Skeletal muscle cell (primary cell): ENCODE measurements around the gene TRIM9.

ENCODE experiments used
- DNase-seq: peaks from one replicate; pipeline ENCODE4 v3.0.0-alpha.2; 2010; ENCODE audit warnings: low read depth
- H3K4me3 ChIP-seq: 2 replicates; pipeline ENCODE4 v1.5.1; 2011; ENCODE audit warnings: low read depth, mild to moderate bottlenecking, control low read depth, low read length, moderate library complexity

TRIM9 gene

DNA sequence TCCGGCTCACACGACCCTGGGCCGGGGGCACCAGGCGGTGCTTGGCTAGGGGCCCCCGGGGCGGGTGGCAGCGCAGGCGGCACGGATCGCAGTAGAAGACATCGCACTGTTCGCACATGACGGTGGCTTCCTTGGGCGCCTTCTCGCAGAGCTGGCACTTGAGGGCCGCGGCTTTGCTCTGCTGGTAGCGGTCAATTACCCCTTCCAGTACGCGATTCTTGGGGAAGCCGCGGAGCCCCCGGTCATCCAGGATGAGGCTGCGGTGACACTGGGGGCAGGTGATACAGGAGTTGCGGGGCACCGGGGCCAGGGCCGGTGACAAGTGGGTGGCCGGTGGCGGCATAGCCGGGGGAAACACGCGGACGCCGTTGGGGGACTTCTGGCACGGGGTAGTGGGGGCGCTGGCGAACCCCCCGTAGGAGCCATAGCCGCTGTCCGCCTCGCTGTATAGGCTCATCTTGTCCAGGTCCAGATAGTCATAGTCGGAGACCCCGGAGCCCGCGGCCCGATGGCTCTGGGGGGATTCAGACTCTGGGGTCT is 553 bp downstream of the TRIM9 start:
- no peak for DNase-seq
- peak overlapping the region; percentile 61 for H3K4me3 ChIP-seq

DNA sequence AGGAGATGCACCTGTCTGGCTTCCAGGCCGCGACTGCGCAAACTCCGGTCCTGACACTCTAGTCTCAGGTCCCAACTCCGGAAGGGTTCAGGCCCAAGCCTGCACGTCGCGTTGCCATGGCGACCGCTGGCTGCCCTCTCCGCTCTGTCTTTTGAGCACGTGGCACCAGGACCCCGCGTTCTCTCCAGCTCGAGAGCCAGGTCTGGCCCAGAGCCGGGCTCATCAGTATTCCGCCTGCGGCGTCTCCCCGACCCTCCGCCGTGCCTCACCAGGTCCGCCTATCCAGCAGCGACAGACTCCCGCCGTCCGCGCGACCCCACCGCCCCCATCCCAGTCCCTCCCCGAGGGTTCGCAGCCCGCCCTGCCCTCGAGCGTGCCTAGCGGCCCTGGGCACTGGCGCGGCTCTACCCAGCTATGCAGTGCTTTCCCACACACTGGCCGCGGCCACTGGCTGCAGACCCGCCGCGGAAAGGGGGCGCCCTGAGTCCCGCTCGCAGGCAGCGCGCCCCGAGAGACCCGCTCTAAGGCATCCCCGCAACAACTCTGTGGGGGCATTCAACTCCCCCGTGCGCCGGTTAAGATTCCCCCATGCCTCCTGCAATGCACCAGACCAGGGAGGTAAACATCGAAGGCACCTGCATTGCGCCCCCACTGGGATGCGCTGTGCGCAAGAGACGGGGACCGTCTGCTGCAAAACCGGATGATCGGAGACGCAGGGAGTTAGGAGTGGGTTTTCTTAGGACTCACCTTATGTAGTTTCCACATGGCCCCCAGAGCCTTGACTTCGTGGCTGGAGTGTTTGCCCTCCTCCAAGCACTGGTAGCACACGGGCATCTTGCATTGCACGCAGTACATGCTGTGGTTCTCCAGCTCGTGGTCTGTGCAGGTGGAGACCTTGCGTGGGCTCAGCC is 1.3 kb downstream of the TRIM9 start:
- DNase-seq: no peak
- peak overlapping the region; percentile 61 for H3K4me3 ChIP-seq

DNA sequence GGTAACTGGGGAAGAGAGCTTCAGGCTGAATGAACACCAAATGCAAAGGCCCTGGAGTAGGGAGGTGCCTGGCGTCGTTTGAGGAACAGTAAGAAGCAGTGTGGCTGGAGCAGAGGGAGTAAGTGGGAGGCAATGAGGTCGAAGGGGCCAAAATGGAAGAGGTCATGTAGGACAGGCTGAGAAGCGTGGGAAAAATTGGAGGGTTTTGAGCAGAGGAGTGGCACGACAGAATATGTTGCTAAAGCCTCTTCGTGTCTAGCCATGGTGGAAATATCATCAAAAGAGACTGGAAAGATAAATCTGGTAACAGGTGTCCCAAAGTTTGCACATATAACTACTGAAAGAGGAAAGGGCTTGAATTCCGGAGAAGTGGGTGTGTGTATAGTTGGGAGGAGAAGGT is 1.9 kb downstream of the TRIM9 start:
- DNase-seq: no peak
- peak overlapping the region; percentile 61 for H3K4me3 ChIP-seq

DNA sequence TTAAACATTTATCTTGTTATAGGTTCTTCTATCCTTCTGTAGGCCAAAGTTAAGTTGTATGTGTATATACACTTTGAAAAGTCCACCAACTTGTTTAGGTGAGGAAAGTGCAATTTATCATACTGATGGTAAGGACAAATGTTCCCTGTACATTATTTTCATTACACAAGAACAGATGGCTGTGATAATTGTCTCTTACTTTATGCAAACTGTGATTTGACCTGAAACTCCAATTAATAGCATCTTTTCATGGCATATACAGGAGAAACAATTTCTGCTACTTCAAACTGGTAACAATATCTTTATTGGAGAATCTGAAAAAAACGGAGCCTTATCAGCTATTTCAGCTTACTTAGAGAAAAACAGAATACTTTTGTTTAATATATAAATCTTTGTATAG is 5.6 kb downstream of the TRIM9 start:
- DNase-seq: no peak
- no peak overlapping the region for H3K4me3 ChIP-seq

DNA sequence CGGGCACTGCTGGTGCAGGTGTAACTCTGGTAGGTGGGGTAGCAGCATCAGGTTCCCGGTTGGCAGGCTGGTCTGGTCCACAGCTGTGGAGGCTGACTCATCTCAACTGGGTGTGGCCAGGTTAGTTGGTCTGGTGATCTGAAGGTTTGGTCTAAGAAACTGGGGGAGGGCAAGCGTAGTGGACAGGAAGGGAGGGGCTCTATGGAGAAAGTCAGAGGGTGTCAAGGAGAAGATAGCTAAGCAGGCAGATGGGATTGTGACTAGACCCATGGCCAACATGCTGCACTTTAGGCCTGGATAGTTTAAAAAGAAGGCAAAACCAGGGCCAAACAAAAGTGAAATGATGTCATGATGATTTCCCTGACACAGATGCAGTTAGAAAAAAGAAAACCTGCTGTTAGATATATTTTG is 7.9 kb downstream of the TRIM9 start:
- DNase-seq: no peak
- H3K4me3 ChIP-seq: no peak overlapping the region

GRCh38 chr14:51086044-51086443 is 8.9 kb downstream of the TRIM9 start:
- no peak for DNase-seq
- H3K4me3 ChIP-seq: no peak overlapping the region

DNA sequence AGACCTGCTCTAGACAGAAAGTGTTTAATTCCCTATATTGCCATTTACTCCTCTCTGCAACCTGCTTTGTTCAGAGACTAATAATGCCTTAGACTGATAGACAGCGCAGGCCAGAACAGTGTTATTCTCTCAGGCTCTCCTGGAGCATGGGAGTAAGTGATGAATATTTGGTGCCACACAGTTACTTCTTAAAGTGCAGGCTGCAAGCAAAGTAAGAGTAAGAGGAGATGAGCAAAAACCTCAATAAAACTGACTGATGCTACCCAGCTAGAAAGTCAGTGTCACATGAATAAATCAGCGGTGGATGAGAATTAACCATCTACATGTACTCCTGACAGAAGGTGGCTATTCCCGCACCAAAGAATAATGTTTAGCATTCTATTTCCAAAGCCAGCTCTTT is 9.9 kb downstream of the TRIM9 start:
- no peak overlapping the region for H3K4me3 ChIP-seq
- no peak for DNase-seq

DNA sequence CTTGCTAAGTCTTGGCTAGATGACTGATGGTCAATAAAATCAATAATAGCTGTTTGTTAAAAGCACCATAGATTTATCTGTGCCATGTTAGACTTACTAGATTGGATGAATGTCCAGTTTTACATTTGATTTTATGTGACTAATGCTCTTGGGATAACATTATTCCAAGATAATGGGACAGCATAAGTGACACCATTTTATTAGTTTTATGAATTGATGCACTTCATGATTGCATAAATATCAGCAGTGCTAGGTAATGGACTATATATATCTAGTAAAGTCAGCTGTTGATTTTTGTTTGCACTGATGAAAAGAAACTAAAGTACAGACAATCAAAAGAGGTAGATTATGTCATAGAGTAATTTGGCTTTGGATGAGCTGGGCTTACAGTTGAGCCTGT is 10.4 kb downstream of the TRIM9 start:
- no peak for DNase-seq
- H3K4me3 ChIP-seq: no peak overlapping the region

DNA sequence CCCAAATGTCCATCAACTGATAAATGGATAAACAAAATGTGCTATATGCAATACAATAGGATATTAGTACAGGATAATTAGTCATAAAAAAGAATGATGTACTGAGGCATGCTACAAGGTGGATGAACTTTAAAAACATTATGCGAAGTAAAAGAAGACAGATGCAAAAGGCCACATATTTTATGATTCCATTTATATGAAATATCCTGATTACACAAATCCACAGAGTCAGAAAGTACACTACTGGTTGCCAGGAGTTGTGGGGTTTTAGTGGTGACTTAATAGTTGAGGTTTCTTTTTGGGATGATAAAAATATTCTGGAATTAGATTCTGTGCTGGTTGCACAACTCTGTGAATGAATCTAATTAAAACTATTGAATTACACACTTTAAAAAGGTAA is 12.6 kb downstream of the TRIM9 start:
- H3K4me3 ChIP-seq: no peak overlapping the region
- DNase-seq: no peak

GRCh38 chr14:51081712-51082111 is 13.2 kb downstream of the TRIM9 start:
- no peak overlapping the region for H3K4me3 ChIP-seq
- DNase-seq: no peak

- no peak overlapping the region for H3K4me3 ChIP-seq
- no peak for DNase-seq
Measured at GRCh38 chr14:51081209-51081608, 13.7 kb downstream of the TRIM9 start.

- no peak for DNase-seq
- no peak overlapping the region for H3K4me3 ChIP-seq
Measured at GRCh38 chr14:51080645-51081044, 14.3 kb downstream of the TRIM9 start.

DNA sequence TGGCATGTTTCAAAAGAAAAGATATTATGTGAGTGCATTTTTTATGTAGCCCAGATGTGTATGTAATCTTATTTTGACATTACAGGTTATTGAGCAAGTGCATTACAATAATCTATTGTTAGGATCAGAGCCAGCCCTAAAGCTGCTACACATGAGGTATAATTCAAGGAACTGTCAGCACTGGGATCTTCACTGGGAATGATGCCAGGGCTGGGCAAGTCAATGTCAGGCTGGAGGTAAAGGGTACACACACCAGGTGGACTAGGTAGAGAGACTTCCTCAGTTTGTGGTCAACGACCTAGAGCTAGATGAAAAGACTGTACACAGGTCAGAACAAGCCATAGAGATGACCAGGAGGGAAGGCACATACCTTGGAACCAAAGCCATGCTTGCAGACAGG is 15.4 kb downstream of the TRIM9 start:
- no peak overlapping the region for H3K4me3 ChIP-seq
- no peak for DNase-seq

DNA sequence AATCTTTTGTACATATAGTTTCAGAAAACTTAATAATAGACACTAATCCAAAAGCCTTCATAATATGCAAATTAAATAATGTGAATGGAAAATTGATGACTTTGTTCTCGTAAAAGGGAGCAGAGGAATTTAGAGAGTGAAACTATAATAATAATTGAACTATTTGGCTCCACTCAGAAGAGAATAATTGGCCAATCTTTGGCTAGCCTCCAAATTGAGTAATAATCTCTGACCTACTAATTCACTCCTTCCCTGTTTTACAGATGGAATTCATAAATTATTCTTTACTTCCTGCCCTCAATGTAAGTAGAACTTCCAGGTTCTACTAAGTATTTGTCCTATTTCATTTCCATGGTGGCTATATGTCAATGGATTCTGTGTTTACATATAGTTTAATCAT is 15.8 kb downstream of the TRIM9 start:
- no peak for DNase-seq

DNA sequence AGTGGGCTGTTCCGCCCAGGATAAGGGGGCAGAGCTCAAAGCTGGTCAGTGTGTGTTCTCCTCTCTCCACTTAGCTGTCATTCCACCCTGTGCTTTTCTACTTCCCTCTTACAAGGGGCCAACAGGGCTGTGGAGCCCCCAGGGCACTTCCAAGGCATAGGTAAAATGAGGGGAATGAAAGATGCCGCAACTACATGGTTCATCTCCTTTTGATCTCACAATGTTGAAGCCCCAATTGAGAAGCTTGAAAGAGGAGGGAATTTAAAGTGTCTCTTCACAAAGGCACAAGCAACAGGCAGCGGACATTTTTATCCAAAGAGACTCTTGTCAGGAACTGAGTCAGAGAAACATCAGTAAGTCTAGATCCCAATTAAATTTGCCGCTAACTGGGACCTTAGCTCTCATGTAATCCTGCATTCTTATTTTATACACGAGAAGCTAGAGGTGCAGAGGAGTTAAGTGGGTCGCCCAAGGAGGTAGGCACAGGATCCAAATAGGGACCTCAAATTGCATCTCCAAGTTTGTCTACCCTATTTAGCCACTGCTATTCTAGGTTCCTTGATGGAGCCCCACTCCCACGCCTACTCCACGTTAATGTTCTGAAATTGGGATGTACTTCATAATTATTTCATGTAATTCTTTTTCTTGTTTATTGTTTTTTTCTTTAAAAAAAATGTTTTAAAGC is 20.1 kb downstream of the TRIM9 start:
- no peak overlapping the region for H3K4me3 ChIP-seq
- DNase-seq: no peak

More for the DNA sequence above, 15.8 kb downstream of the TRIM9 start:
- H3K4me3 ChIP-seq: no peak overlapping the region

- DNase-seq: no peak
- H3K4me3 ChIP-seq: no peak overlapping the region
Measured at GRCh38 chr14:51073731-51074130, 21.2 kb downstream of the TRIM9 start.

DNA sequence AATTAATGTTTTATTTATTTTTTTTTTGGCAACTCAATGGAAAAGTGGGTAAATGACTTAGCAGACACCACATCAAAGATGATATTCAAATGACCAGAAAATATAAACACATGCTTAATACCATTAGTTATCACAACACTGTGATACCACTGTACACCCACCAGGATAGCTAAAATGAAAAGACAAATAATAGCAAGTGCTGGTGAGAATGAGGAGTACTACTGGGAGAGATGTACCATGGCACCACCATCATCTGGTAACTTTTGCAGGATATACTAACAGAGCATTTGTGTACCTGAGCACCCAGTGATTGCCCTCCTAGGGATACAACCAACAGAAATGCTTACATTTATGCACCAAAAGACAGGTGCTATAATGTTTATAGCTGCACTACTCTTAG is 21.9 kb downstream of the TRIM9 start:
- no peak for DNase-seq
- H3K4me3 ChIP-seq: no peak overlapping the region

- no peak for DNase-seq
- no peak overlapping the region for H3K4me3 ChIP-seq
Measured at GRCh38 chr14:51071857-51072256, 23.0 kb downstream of the TRIM9 start.

- no peak for DNase-seq
- H3K4me3 ChIP-seq: no peak overlapping the region
Measured at GRCh38 chr14:51070726-51071125, 24.2 kb downstream of the TRIM9 start.

DNA sequence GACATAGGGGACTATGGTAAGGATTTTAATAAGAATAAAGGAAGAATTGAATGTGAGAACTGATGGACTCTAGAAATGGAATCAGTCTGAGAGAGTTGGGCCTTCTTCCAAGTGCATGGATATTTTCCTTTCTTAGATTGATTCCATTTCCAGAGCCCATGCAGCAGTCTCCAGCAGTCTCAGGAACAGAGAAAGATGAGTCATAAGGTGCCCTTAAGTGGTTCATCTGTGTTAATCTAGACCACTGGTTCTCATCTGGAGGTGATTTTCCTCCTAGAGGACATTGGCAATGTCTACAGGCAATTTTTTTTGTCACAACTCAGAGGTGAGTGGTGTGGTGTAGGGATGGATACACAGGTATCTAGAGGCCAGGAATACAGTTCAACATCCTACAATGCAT is 25.9 kb downstream of the TRIM9 start:
- H3K4me3 ChIP-seq: no peak overlapping the region
- no peak for DNase-seq

DNA sequence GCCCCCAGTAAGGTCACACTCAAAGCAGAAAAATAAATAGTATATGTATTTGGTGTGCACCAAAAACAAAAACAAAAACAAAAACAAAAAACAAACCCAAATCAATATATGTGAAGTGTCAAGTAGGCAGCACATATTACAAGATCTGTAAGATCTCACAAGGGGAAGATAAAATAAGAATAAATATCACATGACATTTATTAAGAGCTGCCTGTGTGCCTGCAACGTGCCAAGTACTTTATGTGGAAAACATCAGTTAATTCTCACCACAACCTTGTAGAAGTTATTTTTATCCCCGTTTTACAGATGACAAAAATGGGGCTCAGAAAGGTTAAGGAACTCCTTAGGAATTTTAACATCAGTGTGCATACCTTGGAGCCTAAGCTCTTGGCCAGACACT is 26.6 kb downstream of the TRIM9 start:
- H3K4me3 ChIP-seq: no peak overlapping the region
- DNase-seq: no peak
